Measurements from ENCODE around the gene SNCB.

- TF ChIP-seq CTCF (IDR thresholded peaks at IDR 0.05; ENCODE audit: low read depth, low read length) (no peak), POLR2A (IDR thresholded peaks at IDR 0.05; ENCODE audit: extremely low read depth, insufficient read length) (no peak)
These were observed 37.8 kb downstream of the SNCB start for GRCh38 chr5:176592573-176592972.
